SJSA1 (cell line): ENCODE results near the gene COL4A2. TPM values are rescaled to one million over a fixed set of nuclear protein-coding genes. Genes with fewer than 3 reads are reported as not detected.

Experiments used
- DNase-seq, 2 experiments: peaks; one replicate each; pipeline ENCODE4 v3.0.0-alpha.2; 2015 to 2020; ENCODE audit warnings: low spot score in 2 of 2, low read depth in 1 of 2
- H3K27ac ChIP-seq: fragments of 250-450 bp; sonication (Bioruptor Pico); 2 replicates; pipeline ENCODE4 v1.5.1; 2020; ENCODE audit warnings: mild to moderate bottlenecking, moderate library complexity
- H3K27me3 ChIP-seq: fragments of 250-450 bp; sonication (Bioruptor Pico); replicated peaks from 2 replicates; pipeline ENCODE4 v1.5.1; 2020; ENCODE audit warnings: mild to moderate bottlenecking, moderate library complexity
- H3K36me3 ChIP-seq: fragments of 250-450 bp; sonication (Bioruptor Pico); 2 replicates; pipeline ENCODE4 v1.5.1; 2020; ENCODE audit warnings: mild to moderate bottlenecking
- H3K4me1 ChIP-seq: fragments of 250-450 bp; sonication (Bioruptor Pico); replicated peaks from 2 replicates; pipeline ENCODE4 v1.6.1; 2021; ENCODE audit warnings: mild to moderate bottlenecking
- H3K4me3 ChIP-seq: fragments of 250-450 bp; sonication (Bioruptor Pico); 2 replicates; pipeline ENCODE4 v1.5.1; 2020; ENCODE audit warnings: mild to moderate bottlenecking
- H3K9me3 ChIP-seq: fragments of 250-450 bp; sonication (Bioruptor Pico); replicated peaks from 2 replicates; pipeline ENCODE4 v1.5.1; 2020; ENCODE audit warnings: mild to moderate bottlenecking
- total RNA-seq: library from RNA; depleted of rRNA; stranded (reverse); fragments of >200 nt; shearing (Covaris generic); gene quantifications from 2 replicates; pipeline ENCODE4 v1.2.3, GENCODE V29; 2014

COL4A2 gene
- total RNA-seq, 1 experiment from 2014 or later = 741 TPM

GRCh38 chr13:110419381-110419791 lies 112.3 kb downstream of the COL4A2 start:
- Histone ChIP-seq H3K27me3 (no peaks in the 10 kb centered on the region), H3K9me3 (no peaks in the 10 kb centered on the region), H3K4me1 (peaks cover 56% of the 10 kb centered on the region), H3K27ac (peak overlapping the region; percentile 28), H3K4me3 (no peak overlapping the region), H3K36me3 (no peaks in the 10 kb centered on the region)
- peak; percentile 90 to 97 for DNase-seq

GRCh38 chr13:110419946-110420345 lies 112.9 kb downstream of the COL4A2 start:
- peak in 1 of 2 experiments; percentile 54 for DNase-seq
- peaks cover 61% of the 10 kb centered on the region for H3K4me1 ChIP-seq
- no peak overlapping the region for H3K4me3 ChIP-seq
- H3K9me3 ChIP-seq = no peaks in the 10 kb centered on the region
- H3K36me3 ChIP-seq = no peaks in the 10 kb centered on the region
- no peaks in the 10 kb centered on the region for H3K27me3 ChIP-seq
- H3K27ac ChIP-seq = peak overlapping the region; percentile 28

- Histone ChIP-seq H3K27me3 (no peaks in the 10 kb centered on the region), H3K4me3 (no peak overlapping the region), H3K4me1 (peaks cover 67% of the 10 kb centered on the region), H3K36me3 (no peaks in the 10 kb centered on the region), H3K27ac (no peak overlapping the region), H3K9me3 (no peaks in the 10 kb centered on the region)
- DNase-seq = peak; percentile 39 to 44
Observed at GRCh38 chr13:110420626-110421025, 113.5 kb downstream of the COL4A2 start.

GRCh38 chr13:110421061-110421460 lies 114.0 kb downstream of the COL4A2 start:
- Histone ChIP-seq H3K9me3 (no peaks in the 10 kb centered on the region), H3K4me3 (no peak overlapping the region), H3K27ac (peak overlapping the region; percentile 70), H3K4me1 (peaks cover 72% of the 10 kb centered on the region), H3K36me3 (peaks cover 4% of the 10 kb centered on the region), H3K27me3 (no peaks in the 10 kb centered on the region)
- peak in 1 of 2 experiments; percentile 54 for DNase-seq

GRCh38 chr13:110421696-110422385 lies 114.8 kb downstream of the COL4A2 start:
- Histone ChIP-seq H3K4me3 (no peak overlapping the region), H3K4me1 (peaks cover 74% of the 10 kb centered on the region), H3K27me3 (no peaks in the 10 kb centered on the region), H3K36me3 (peaks cover 11% of the 10 kb centered on the region), H3K9me3 (no peaks in the 10 kb centered on the region), H3K27ac (peak overlapping the region; percentile 70)
- peak; percentile 87 to 100 for DNase-seq

GRCh38 chr13:110422913-110423688 lies 116.0 kb downstream of the COL4A2 start:
- Histone ChIP-seq H3K27me3 (no peaks in the 10 kb centered on the region), H3K4me3 (no peak overlapping the region), H3K36me3 (peaks cover 12% of the 10 kb centered on the region), H3K27ac (peak overlapping the region; percentile 70), H3K9me3 (no peaks in the 10 kb centered on the region), H3K4me1 (peaks cover 74% of the 10 kb centered on the region)
- DNase-seq = peak; percentile 40 to 46

GRCh38 chr13:110423689-110424302 lies 116.7 kb downstream of the COL4A2 start:
- Histone ChIP-seq H3K4me3 (no peak overlapping the region), H3K9me3 (no peaks in the 10 kb centered on the region), H3K4me1 (peaks cover 69% of the 10 kb centered on the region), H3K27ac (peak overlapping the region; percentile 92; the same call in 1 of the 2 replicates), H3K27me3 (no peaks in the 10 kb centered on the region), H3K36me3 (peaks cover 19% of the 10 kb centered on the region)
- DNase-seq = peak in 1 of 2 experiments; percentile 48

GRCh38 chr13:110424569-110425443 lies 117.7 kb downstream of the COL4A2 start:
- H3K27ac ChIP-seq = peak overlapping the region; percentile 92
- peak in 1 of 2 experiments; percentile 75 for DNase-seq

GRCh38 chr13:110425444-110425780 lies 118.3 kb downstream of the COL4A2 start:
- H3K36me3 ChIP-seq = peaks cover 30% of the 10 kb centered on the region
- H3K4me1 ChIP-seq = peaks cover 54% of the 10 kb centered on the region
- H3K27ac ChIP-seq = peak overlapping the region; percentile 92
- no peaks in the 10 kb centered on the region for H3K9me3 ChIP-seq
- H3K4me3 ChIP-seq = no peak overlapping the region
- DNase-seq = peak; percentile 97 to 100
- H3K27me3 ChIP-seq = no peaks in the 10 kb centered on the region

More at GRCh38 chr13:110424569-110425443, 117.7 kb downstream of the COL4A2 start:
- peaks cover 27% of the 10 kb centered on the region for H3K36me3 ChIP-seq
- H3K27me3 ChIP-seq = no peaks in the 10 kb centered on the region
- peaks cover 58% of the 10 kb centered on the region for H3K4me1 ChIP-seq
- no peaks in the 10 kb centered on the region for H3K9me3 ChIP-seq
- H3K4me3 ChIP-seq = no peak overlapping the region

GRCh38 chr13:110426735-110427134 lies 119.7 kb downstream of the COL4A2 start:
- DNase-seq = peak in 1 of 2 experiments; percentile 40
- no peak overlapping the region for H3K4me3 ChIP-seq
- peaks cover 43% of the 10 kb centered on the region for H3K36me3 ChIP-seq

GRCh38 chr13:110428313-110428712 lies 121.2 kb downstream of the COL4A2 start:
- Histone ChIP-seq H3K4me1 (peaks cover 27% of the 10 kb centered on the region), H3K4me3 (no peak overlapping the region), H3K36me3 (peaks cover 54% of the 10 kb centered on the region), H3K27me3 (no peaks in the 10 kb centered on the region), H3K27ac (no peak overlapping the region), H3K9me3 (no peaks in the 10 kb centered on the region)
- peak in 1 of 2 experiments; percentile 63 for DNase-seq

More at GRCh38 chr13:110426735-110427134, 119.7 kb downstream of the COL4A2 start:
- Histone ChIP-seq H3K4me1 (peaks cover 41% of the 10 kb centered on the region), H3K9me3 (no peaks in the 10 kb centered on the region), H3K27ac (no peak overlapping the region), H3K27me3 (no peaks in the 10 kb centered on the region)

- H3K27ac ChIP-seq = no peak overlapping the region
- peaks cover 69% of the 10 kb centered on the region for H3K36me3 ChIP-seq
- DNase-seq = peak in 1 of 2 experiments; percentile 50
- H3K4me3 ChIP-seq = no peak overlapping the region
- peaks cover 7% of the 10 kb centered on the region for H3K4me1 ChIP-seq
- no peaks in the 10 kb centered on the region for H3K27me3 ChIP-seq
- H3K9me3 ChIP-seq = no peaks in the 10 kb centered on the region
Observed at GRCh38 chr13:110430391-110431336, 123.6 kb downstream of the COL4A2 start.
